DMS53 treated with DMSO at 0.1 percent for 48 hours (cell line): ENCODE data around the gene CLCN3.
A peak's percentile ranks its signal among the peaks of the same experiment; 100 is the strongest.
"Not testable (repeated sequence)": the region's sequence is repeated elsewhere in the genome, so short reads cannot be mapped to it uniquely, and the experiment has no call there.

Experiments
- DNase-seq: peaks from one replicate; lab custom pipeline; 2025; ENCODE audit not compliant: unreplicated experiment; lab: John Stamatoyannopoulos, UW

The CLCN3 gene

DNA sequence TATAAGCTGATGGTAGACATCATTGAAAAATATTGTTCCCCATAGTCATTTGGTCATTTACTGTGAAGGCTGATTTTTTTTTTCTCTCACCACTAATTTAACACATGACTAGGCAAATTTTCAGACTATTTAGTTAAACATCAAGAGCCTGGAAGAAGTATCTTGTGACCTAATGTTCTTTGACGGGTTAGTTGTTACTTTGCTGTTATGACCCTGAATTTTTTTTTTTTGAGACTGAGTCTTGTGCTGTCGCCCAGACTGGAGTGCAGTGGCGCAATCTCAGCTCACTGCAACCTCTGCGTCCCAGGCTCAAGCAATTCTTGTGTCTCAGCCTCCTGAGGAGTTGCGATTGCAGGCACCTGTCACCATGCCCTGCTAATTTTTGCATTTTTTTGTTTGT lies 70.4 kb downstream of the CLCN3 start:
- no peak for DNase-seq

DNA sequence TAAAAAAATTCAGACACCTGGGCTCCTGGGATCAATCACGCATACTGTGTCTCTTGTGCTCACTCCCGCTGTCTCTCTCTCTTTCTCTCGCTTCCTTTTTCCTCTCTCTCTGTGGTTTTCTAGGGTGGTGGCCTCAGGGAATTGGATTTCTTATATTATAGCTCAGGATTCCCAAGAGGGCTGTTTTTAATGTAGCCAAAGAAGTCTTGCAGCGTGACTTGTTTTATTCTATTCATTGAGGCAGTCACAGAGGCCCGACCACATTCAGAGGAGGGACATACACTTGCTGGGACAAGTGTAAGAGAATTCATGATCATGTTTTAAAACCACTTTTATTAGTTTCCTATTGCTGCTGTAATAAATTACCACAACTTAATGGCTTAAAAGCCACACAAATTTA lies 78.0 kb downstream of the CLCN3 start:
- no peak for DNase-seq

- no peak for DNase-seq
These were observed 87.7 kb downstream of the CLCN3 start for GRCh38 chr4:169707958-169708643.

DNA sequence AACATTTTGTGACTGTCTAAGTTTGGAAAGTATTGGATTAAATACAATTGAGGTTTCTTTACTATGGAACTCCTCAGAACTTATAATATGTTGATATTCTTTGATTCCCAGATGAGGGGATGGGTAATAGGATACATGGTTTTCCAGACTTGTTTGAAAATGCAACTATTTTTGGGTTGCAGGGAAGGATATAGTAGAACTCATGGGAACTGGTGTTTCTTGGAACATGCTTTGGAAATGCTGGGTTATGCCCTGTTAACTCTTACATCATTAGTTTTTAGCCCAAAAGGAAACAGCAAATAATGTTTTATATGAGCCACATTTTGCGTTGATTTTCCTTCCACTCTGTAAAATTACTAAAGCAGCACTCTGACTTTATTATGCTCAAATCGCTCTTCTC lies 95.4 kb downstream of the CLCN3 start:
- no peak for DNase-seq

- DNase-seq: no peak
These were observed 96.3 kb downstream of the CLCN3 start for GRCh38 chr4:169716677-169717076.

DNA sequence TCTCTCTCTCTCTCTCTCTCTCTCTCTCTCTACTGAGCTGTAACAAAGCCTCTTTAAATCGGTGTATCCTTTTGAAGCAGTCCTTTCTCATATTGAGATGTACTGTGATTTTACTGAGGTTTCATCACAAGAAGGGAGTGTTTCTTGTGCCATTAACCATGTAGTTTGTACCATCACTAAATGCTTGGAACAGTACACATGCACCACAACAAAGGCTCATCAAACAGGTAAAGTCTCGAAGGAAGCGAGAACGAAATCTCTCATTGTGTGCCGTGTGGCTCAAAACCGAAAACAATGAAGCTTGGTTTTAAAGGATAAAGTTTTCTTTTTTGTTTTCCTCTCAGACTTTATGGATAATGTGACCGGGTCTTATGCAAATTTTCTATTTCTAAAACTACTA lies 100.2 kb downstream of the CLCN3 start:
- no peak for DNase-seq

DNA sequence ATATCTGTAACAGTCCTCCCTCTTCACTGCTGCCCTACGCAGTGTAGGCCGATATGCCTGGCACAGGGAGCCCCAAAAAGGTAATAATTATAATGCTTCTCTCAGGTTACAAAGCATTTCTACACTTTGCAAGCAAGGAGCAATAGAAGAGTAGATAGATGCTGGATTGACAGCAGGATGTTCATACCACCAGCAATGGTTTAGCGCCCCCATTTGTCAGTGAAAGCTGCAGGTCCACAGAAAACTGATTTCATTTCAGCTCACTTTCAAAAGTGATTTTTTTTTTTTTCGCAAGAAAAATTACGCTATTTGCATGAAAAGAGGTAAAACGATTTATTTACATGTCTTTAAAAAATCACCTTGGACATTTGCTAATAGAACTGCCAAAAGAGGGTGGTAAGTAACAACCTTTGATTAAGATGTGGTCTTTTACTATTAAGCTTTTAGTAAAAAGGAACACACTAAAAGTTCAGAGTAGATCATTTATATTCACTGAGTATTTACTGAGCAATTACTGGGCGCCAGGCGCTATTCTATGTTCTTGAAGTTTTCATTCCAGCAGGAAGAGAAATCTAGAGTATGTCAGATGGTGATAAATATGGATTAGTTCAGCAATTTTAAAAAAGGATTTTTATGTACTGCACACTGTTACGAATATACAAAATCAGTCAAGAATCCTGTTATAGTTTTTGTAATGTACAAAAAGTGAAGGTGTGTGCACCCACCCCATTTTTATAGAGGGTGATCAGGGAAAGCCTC lies 103.0 kb downstream of the CLCN3 start:
- DNase-seq: peak; percentile 2

DNA sequence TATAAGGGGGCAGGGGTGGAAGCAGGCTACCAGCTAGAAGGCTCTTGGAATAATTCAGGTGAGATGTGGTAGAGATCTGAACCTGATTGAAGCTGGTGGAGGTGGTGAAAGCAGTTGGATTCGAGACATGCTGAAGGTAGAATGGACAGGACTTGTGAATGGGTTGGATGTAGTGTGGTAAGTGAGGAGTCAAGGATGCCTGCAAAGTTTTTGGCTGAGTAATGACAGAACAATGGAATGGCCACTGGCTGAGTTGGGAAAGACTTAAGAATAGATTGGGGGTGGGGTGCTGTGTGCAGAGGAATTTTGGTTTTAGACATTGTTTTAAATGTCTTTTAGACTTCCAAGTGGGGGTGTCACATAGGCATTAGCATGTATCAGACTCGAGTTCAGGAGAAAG lies 103.9 kb downstream of the CLCN3 start:
- DNase-seq: no peak

DNA sequence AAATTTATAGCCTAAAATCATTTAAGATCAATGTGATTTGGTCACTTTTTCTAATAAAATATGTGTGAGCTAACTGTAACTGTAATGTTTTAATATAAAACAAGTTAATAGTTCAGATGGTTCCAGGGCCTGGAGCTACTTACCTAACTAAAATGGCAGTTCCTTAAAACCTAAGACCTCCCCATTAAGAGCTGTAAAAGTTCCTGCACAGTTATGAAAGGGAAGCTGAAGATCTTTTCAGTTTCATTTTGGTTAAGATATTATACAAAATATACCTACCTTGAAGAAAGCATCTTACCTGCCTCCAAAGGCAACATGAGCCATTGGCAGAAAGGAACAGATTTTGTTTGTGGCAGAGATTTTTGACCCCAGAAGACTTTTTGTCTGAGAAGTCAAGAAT lies 107.2 kb downstream of the CLCN3 start:
- no peak for DNase-seq

DNA sequence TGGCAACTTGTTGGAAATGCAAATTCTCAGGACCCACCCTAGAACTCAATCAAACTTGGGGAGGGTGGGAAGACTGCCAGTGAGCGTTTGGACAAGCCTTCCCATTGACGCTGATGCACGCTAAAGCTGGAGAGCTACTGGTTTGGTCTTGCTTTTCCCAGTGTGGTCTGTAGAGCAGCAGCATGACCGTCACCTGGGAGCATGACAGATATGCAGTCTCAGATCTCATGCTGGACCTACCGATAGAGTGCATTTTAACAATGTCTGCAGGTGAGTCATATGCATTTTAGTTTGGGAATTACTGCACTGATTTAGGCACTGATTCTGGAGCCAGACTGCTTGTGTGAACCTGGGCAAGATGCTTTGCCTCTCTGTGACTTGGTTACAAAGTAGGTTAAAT lies 110.2 kb downstream of the CLCN3 start:
- no peak for DNase-seq

DNA sequence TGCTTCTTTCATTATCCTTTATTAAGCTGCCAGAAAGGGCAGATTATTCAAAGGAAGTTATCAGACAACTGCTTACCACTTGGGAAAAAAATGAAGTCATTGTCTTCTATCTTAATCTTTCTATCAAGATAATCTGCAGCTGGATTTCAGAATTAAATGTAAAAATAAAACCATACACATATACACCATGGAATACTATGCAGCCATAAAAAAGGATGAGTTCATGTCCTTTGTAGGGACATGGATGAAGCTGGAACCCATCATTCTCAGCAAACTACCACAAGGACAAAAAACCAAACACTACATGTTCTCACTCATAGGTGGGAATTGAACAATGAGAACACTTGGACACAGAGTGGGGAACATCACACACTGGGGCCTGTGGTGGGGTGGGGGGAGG lies 118.2 kb downstream of the CLCN3 start:
- DNase-seq: not testable (repeated sequence)

- DNase-seq: no peak
These were observed 121.2 kb downstream of the CLCN3 start for GRCh38 chr4:169741569-169741968.

DNA sequence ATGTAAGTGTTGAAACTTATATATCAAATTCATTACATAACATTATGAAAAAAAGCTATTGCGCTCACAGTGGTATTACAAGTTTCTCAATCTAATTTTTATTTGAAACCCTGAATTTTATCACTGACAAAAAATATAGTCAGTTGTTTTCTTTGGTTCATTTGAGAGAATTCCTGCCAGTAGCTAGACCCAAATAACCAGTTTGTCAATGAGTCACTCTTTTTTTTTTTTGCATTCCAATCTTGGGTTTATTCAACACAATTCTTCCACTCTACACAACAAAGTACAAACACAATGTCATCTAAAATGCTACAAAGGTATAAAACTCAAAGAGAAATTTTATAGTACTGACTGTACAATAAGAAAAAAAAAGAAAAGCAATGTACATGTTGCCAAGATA lies 124.2 kb downstream of the CLCN3 start:
- DNase-seq: no peak

DNA sequence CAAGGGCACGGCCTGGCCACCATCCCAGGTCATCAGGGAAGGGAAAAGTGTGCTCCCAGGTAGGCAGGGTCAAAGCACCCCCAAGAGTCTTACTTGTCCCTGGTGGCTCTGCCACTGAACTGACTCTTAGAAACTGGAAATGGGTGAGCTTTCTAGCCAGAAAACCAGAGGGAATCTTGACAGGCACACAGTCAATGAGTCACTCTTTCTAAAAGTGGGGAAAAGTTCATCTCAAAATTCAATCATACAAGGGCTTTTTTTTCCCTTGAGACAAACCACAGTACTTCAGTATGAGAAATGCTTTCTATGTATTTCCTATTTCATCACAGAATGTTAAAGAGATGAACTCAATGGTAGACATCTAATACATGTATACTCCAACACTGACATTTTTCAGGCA lies 124.9 kb downstream of the CLCN3 start:
- DNase-seq: no peak

DNA sequence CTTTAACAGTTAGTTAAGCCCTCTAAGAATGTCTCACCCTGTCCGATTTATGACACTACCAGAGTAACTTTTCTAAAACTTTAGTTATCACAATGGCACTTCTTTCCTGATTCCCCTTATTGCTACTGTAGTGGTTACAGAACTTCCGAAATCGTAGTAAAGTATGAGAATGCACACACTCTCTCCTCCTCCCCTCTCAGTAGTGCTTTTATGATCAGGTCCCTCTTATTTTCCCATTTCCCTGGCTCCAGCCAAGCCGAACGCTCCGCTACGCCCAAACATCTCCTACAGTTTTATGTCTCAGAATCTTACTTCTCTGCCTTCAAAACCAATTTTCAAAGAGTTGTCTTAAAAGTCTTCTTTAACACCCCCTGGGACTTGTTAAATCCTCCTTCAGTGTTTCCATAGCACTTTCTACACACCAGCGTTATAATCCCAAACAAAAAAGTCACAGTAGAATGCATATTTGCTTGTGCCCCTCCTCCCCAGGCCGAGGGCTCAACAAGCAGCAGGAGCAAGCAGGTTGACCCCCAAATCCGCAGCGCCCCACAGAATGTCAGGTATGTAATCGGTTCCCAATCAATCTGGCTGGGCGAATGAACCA lies 136.7 kb downstream of the CLCN3 start:
- no peak for DNase-seq

DNA sequence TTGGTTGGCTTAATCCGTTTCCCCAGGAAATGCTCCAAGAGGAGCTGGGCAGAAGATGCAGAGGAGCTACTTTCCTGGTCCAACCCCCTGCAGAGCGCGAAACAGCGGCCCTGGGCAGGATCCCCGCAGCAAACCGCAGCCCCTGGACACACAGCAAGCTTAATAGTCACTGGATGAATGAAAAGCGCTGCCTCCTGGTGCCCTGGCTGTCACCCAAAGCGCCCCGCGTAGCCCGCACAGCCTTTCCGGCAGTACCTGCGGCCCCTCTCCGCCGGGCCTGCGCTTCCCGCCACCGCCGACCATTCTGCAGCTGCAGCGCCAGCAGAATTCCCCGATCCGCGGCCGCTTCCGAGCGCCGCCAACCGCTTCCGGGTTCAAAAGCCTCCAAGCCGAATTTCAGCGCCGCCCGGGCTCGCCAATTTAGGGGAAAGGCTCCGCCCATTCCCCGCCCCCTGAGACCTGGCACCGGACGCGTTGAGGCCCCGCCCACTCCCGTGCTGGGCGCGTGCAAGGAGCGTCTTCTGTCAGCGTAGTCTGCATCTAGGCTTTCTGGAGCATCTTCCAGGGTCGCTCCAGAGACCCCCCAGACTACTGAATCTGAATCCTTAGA lies 137.3 kb downstream of the CLCN3 start, which contains the start of gene HPF1:
Gene HPF1, minus strand, starts transcription at position 370 of the 610 bp plus-strand sequence. Its CDS starts 67 bp downstream, at position 303.
- peak; percentile 79 for DNase-seq

DNA sequence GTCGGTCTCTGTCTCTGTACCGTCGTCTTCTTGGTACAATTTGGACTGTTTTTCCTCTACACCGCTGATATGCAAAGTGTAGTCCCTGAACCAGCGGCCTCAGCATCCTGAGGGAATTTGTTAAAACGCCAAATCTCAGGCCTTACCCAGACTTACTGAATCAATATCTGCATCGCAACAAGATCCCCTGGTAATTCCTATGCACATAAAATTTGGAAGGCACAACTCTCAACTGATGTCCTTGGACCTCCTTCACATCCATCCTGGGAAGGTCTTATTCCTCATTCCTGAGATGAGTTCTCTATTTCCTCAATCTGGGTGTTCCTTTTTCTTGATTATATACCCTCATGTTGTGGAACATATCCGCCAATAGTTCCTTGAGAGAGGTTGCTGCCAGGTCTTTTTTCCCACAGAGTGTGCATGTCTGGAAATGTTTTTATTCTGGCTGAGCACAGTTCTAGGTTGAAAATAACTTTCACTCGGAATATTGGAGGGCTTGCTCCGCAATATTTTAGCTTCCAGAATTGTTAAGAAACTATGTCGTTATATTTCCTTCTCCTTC lies 138.1 kb downstream of the CLCN3 start:
- DNase-seq: no peak

DNA sequence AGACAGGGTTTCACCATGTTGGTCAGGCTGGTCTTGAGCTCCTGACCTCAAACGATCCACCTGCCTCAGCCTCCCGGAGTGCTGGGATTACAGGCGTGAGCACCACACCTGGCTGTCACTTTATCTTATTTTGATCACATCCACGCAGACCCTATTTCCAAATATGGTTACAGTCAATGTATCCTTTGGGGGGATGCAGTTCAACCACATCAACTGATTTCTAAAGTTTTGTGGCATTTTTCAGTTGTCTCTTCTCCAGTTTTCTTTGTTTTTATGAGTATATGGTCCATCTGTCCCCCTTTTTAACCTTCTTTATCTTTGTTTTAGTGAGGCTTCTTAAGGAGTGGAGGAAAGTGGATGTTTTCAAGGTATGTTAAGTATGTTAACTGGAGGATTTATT lies 141.5 kb downstream of the CLCN3 start:
- DNase-seq: no peak

- DNase-seq: no peak
These were observed 145.5 kb downstream of the CLCN3 start for GRCh38 chr4:169765835-169766234.

GRCh38 chr4:169766741-169767140 lies 146.4 kb downstream of the CLCN3 start:
- DNase-seq: no peak

DNA sequence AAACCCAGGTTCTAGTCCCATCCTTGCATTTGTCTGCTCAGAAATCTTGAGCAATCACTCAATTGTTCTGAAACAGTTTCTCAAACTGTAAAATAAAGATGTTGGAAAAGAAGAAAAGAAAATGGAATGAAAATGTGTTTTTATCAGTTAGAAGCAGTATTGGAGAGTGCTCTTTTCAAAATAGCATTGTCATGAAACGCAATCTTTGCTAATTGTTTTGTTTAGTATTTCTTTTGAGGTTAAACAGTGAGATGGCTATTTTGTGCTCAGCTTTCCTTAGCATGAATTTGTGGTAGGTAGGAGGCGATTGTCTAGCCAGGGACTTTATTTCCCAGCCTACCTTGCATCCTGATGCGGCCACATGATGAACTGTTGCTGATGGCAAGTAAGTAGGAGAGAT lies 148.0 kb downstream of the CLCN3 start:
- no peak for DNase-seq
